KBM-7 (cell line): ENCODE data around the gene LITAF.
"Not testable (repeated sequence)": the region's sequence is repeated elsewhere in the genome, so short reads cannot be mapped to it uniquely, and the experiment has no call there.

Experiments
- DNase-seq: peaks from one replicate; pipeline ENCODE4 v3.0.0-alpha.2; 2015
- in situ Hi-C: fragments of 300-500 bp; cut with MboI; formaldehyde crosslinking; loops from 2 replicates; pipeline ENCODE4 v1.14.3; 2020; ENCODE audit warnings: low sequenced_read_pairs, low pct_unique_long_range_greater_than_20kb, mixed read lengths

The LITAF gene

GRCh38 chr16:11560701-11561453 is 25.8 kb downstream of the LITAF start:
- in situ Hi-C loops, result no loop called here
- no peak for DNase-seq

- DNase-seq, in situ Hi-C loops: not testable (repeated sequence)
Measured at GRCh38 chr16:11558308-11558823, 28.4 kb downstream of the LITAF start.

GRCh38 chr16:11557801-11558200 is 28.9 kb downstream of the LITAF start:
- no peak for DNase-seq
- in situ Hi-C loops, result no loop called here

- no peak for DNase-seq
- in situ Hi-C loops, result no loop called here
Measured at GRCh38 chr16:11556945-11557720, 29.6 kb downstream of the LITAF start.

GRCh38 chr16:11556214-11556819 is 30.4 kb downstream of the LITAF start:
- in situ Hi-C loops, result no loop called here
- no peak for DNase-seq

- in situ Hi-C loops, result no loop called here
- no peak for DNase-seq
Measured at GRCh38 chr16:11554053-11554452, 32.7 kb downstream of the LITAF start.

- in situ Hi-C loops, result no loop called here
Measured at GRCh38 chr16:11553371-11553770, 33.3 kb downstream of the LITAF start.

GRCh38 chr16:11552440-11552839 is 34.3 kb downstream of the LITAF start:
- no peak for DNase-seq
- in situ Hi-C loops, result no loop called here

More at GRCh38 chr16:11553371-11553770, 33.3 kb downstream of the LITAF start:
- no peak for DNase-seq

GRCh38 chr16:11551842-11552241 is 34.9 kb downstream of the LITAF start:
- in situ Hi-C loops, result no loop called here

GRCh38 chr16:11550791-11551498 is 35.8 kb downstream of the LITAF start:
- in situ Hi-C loops, result no loop called here
- DNase-seq, result no peak

More at GRCh38 chr16:11551842-11552241, 34.9 kb downstream of the LITAF start:
- DNase-seq, result no peak

- DNase-seq, result no peak
Measured at GRCh38 chr16:11547118-11547916, 39.4 kb downstream of the LITAF start.

GRCh38 chr16:11546608-11547061 is 40.1 kb downstream of the LITAF start:
- DNase-seq, result no peak
- in situ Hi-C loops, result no loop called here

More at GRCh38 chr16:11547118-11547916, 39.4 kb downstream of the LITAF start:
- in situ Hi-C loops, result no loop called here

- DNase-seq, result no peak
Measured at GRCh38 chr16:11543661-11544393, 42.9 kb downstream of the LITAF start.

GRCh38 chr16:11542069-11542744 is 44.5 kb downstream of the LITAF start:
- in situ Hi-C loops, result no loop called here
- no peak for DNase-seq

More at GRCh38 chr16:11543661-11544393, 42.9 kb downstream of the LITAF start:
- in situ Hi-C loops, result no loop called here

- in situ Hi-C loops, result no loop called here
- DNase-seq, result no peak
Measured at GRCh38 chr16:11539641-11540050, 47.1 kb downstream of the LITAF start.

GRCh38 chr16:11538880-11539279 is 47.8 kb downstream of the LITAF start:
- DNase-seq, result no peak
- in situ Hi-C loops, result no loop called here
